ENCODE data around the gene MPDU1.
A peak's percentile ranks its signal among the peaks of the same experiment; 100 is the strongest.

DNA sequence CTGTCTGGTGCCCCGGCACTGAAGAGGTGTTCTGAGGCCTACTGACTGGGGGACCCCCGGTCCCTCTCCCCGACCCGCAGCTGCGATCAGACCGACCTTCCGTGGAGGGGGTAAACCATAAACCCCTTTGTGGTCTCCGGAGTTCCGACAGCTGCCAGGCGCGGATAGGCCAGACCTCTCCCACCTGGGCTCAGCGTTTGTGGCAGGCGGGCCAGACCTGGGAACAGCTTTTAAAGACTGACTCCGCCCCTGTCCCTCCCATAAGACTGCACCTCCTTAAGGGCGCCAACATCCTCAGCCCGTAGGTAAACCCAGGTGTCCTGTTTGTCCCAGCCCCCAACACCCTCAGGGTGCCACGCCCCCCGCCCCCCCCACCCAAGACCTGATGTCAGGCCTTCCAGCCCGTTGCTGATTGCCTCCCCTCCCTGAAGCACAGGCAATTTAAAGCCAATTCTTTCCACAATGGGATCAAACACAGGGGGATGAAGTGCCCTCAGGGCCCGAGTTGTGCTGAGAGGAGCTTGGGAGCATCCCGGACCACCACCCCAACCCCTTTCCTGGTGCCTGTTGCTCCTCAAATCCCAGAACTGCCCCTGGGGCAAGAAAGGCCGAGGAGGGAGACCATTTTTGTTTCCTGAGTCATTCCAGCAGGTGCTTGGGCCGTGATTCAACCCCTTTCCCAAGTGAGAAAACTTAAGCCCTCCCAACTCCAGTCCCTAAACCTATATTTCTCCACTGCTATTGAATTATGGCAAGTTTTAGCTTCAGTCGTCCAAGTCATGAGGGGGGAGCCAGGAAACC lies 6.4 kb downstream of the MPDU1 start, which contains the start of gene SOX15:
- TF ChIP-seq, protein P1, sequence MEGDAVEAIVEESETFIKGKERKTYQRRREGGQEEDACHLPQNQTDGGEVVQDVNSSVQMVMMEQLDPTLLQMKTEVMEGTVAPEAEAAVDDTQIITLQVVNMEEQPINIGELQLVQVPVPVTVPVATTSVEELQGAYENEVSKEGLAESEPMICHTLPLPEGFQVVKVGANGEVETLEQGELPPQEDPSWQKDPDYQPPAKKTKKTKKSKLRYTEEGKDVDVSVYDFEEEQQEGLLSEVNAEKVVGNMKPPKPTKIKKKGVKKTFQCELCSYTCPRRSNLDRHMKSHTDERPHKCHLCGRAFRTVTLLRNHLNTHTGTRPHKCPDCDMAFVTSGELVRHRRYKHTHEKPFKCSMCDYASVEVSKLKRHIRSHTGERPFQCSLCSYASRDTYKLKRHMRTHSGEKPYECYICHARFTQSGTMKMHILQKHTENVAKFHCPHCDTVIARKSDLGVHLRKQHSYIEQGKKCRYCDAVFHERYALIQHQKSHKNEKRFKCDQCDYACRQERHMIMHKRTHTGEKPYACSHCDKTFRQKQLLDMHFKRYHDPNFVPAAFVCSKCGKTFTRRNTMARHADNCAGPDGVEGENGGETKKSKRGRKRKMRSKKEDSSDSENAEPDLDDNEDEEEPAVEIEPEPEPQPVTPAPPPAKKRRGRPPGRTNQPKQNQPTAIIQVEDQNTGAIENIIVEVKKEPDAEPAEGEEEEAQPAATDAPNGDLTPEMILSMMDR (IDR thresholded peaks at IDR 0.05 in 2 of 3, conservative IDR thresholded peaks at IDR 0.05 in 1 of 3; ENCODE audit: borderline replicate concordance in 1 of 3, insufficient read depth in 1 of 3, low read depth in 2 of 3, low read length in 2 of 3): no peak
- TF ChIP-seq POLR2AphosphoS5 (IDR thresholded peaks at IDR 0.05; ENCODE audit: low read depth, low read length): 0 out of 2 replicates have a peak, but pooled peaks have one; percentile 16
- no peak for TF ChIP-seq SIN3A (IDR thresholded peaks at IDR 0.05; ENCODE audit: low read depth)
- no peak for TF ChIP-seq MAX (IDR thresholded peaks at IDR 0.05)
- TF ChIP-seq ZBTB33 (IDR thresholded peaks at IDR 0.05; ENCODE audit: extremely low read depth, insufficient replicate concordance, low read length): no peak

All from HCT116 (cell line).